Measurements from ENCODE around the gene SLC25A3.

- peak; percentile 39 for TF ChIP-seq CTCF (IDR thresholded peaks at IDR 0.05; ENCODE audit: low read length)
- TF ChIP-seq EZH2 (IDR thresholded peaks at IDR 0.05; ENCODE audit: borderline replicate concordance, low read length) = no peak
These were observed 21.5 kb upstream of the SLC25A3 start for GRCh38 chr12:98572010-98572409.
